ENCODE results near the gene VPS29.
"Not testable (repeated sequence)": the region's sequence is repeated elsewhere in the genome, so short reads cannot be mapped to it uniquely, and the experiment has no call there.

VPS29 gene

DNA sequence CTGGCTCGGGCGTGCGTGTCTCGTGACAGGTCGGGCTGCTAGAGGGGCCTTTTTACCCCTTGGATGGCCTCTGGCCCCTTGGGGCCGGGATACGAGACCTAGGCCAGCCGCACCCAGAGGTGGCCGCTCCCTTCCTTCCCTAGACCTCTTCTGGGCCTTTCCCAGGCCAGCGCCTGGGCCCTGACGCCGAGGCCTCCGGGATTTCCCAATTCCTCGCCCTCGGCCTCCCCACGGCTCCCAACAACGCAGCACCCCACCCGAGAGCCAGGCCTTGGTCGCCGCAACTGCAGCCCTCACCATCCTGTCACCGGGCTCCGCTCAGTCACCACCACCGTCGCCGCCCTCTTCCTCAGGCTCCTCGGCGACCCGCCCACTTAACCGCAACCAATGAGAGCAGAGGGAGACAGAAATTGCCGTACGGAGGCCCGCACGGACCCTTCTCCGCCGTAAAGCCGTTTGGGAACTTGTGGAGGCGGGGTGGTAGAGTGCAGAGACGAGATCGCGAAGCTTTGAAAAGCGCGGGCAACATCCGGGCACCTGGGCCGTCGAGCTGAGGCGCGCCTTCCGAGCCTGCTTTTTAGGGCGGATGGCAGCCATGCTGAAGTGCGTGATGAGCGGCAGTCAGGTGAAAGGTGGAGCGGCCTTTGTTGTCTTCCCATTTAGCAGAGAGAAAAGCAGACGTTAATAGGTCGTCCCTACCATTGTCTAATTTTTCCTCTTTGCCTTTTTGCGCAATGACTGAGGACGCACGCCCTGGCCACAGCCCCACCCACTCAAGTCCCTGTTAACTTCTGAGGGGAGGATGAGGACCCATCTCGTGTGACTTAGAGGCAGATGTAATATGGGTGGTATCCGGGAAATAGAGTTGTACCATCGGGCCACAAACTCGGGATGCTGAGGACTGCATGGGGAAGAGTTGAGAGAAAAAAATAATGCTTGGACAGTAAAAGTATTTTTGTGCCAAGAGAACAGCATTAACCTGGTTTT lies at the start of gene VPS29, which contains the start of gene RAD9B:
Gene VPS29 (minus strand): TSS at position 360 of the 987 bp plus-strand sequence. CDS start 60 bp downstream, at position 300.
Gene RAD9B (plus strand): TSS at position 580 of the 987 bp plus-strand sequence. CDS start 7 bp downstream, at position 587.
- no peaks in the 10 kb centered on the region for H3K27me3 ChIP-seq (ENCODE audit: insufficient read depth, low read length)
- H3K4me3 ChIP-seq (ENCODE audit: low read length), result peak within 1 kb of the TSS; percentile 69
- H3K36me3 ChIP-seq (ENCODE audit: insufficient read depth, low read length), result peaks cover 8% of the 10 kb centered on the region
- peak within 1 kb of the TSS; percentile 63 for H2AFZ ChIP-seq (ENCODE audit: low read depth, low read length)
- no peaks in the 10 kb centered on the region for H3K9me3 ChIP-seq (ENCODE audit: low read length)
- H3K4me1 ChIP-seq (ENCODE audit: insufficient read depth, low read length), result peaks cover 15% of the 10 kb centered on the region

DNA sequence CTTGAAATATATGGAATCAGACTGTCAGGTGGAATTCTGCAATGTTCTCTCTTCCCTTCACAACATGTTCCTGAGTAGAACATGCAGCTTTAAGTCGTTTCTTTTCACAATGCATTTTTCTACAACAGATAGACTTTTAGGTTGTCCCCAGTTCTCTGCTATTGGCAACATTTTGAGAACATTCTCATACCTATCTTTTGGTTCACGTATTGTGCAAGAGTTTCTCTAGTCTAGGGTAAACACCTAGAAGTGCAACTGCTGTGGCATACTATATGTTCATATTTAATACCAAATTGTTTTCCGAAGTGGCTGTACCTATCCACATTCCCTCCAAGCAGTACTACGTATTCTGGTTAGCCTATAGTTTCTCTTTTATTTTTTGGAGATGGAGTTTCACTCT lies 49.1 kb upstream of the VPS29 start:
- H2AFZ ChIP-seq (ENCODE audit: low read depth, low read length), result no peak overlapping the region
- no peaks in the 10 kb centered on the region for H3K27me3 ChIP-seq (ENCODE audit: insufficient read depth, low read length)
- H3K9me3 ChIP-seq (ENCODE audit: low read length), result no peaks in the 10 kb centered on the region
- no peak overlapping the region for H3K4me3 ChIP-seq (ENCODE audit: low read length)
- peaks cover 11% of the 10 kb centered on the region for H3K36me3 ChIP-seq (ENCODE audit: insufficient read depth, low read length)
- no peaks in the 10 kb centered on the region for H3K4me1 ChIP-seq (ENCODE audit: insufficient read depth, low read length)

DNA sequence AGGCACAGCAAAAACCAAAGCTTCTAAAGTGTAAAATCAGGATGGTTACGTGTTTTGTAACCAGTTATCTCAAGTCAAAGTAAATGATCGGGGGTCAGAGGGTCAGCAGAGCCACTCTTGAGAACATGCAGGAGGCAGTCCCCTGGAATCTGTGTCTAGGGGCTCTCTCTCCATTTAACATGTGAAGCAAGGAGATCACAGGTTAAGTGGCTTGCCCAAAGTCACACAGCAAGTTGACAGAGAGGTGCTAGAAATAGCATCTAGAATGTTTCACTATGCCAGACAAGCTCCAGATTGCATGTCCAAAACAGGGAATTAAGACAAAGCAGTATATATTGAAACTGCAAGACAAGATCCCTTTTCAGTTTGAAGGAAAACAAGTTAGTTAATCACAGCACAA lies 47.8 kb upstream of the VPS29 start:
- Histone ChIP-seq H3K27me3 (ENCODE audit: insufficient read depth, low read length) (no peaks in the 10 kb centered on the region), H3K4me1 (ENCODE audit: insufficient read depth, low read length) (no peaks in the 10 kb centered on the region), H3K4me3 (ENCODE audit: low read length) (no peak overlapping the region), H3K9me3 (ENCODE audit: low read length) (no peaks in the 10 kb centered on the region), H2AFZ (ENCODE audit: low read depth, low read length) (no peak overlapping the region), H3K36me3 (ENCODE audit: insufficient read depth, low read length) (peaks cover 19% of the 10 kb centered on the region)

DNA sequence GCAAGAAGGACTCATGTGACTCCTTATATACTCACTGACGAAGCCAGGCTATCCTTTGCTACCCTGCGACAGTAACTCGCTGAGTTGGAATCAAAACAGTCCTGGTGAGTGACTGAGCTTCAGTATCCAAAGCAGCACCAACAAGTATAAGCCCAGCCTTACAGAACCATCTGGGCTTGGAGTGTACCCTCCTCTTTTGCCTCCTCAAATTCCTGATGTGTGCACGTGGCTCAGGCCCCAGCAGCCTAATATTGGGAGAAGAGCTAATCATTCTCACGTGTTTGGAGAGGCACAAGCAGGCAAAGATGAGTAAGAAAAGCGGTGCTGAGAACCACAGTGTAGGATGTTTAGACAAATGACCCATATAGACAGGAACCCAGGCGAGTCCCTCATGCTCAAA lies 46.8 kb upstream of the VPS29 start:
- no peak overlapping the region for H2AFZ ChIP-seq (ENCODE audit: low read depth, low read length)
- no peaks in the 10 kb centered on the region for H3K4me1 ChIP-seq (ENCODE audit: insufficient read depth, low read length)
- peaks cover 19% of the 10 kb centered on the region for H3K36me3 ChIP-seq (ENCODE audit: insufficient read depth, low read length)
- H3K27me3 ChIP-seq (ENCODE audit: insufficient read depth, low read length), result no peaks in the 10 kb centered on the region
- H3K9me3 ChIP-seq (ENCODE audit: low read length), result no peaks in the 10 kb centered on the region
- H3K4me3 ChIP-seq (ENCODE audit: low read length), result no peak overlapping the region

DNA sequence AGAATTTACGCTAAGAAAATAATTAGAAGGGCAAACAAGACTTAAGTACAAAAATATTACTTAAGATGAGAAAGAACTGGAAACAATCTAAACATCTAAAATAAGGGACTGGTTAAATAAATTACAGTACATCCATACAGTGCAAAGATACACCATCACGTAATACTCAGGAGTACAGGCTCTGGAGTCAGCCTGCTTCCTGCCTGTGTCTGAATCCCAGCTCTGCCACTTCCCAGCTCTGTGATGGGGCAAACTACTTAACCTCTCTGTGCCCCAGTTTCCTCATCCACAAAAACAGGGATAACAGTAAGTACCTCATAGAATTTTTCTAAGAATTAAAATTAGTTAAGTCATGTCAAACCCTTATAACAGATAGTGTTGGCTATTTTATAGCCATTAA lies 45.2 kb upstream of the VPS29 start:
- Histone ChIP-seq H2AFZ (ENCODE audit: low read depth, low read length) (no peak overlapping the region), H3K36me3 (ENCODE audit: insufficient read depth, low read length) (peaks cover 24% of the 10 kb centered on the region), H3K4me3 (ENCODE audit: low read length) (no peak overlapping the region), H3K4me1 (ENCODE audit: insufficient read depth, low read length) (no peaks in the 10 kb centered on the region), H3K27me3 (ENCODE audit: insufficient read depth, low read length) (no peaks in the 10 kb centered on the region), H3K9me3 (ENCODE audit: low read length) (no peaks in the 10 kb centered on the region)

DNA sequence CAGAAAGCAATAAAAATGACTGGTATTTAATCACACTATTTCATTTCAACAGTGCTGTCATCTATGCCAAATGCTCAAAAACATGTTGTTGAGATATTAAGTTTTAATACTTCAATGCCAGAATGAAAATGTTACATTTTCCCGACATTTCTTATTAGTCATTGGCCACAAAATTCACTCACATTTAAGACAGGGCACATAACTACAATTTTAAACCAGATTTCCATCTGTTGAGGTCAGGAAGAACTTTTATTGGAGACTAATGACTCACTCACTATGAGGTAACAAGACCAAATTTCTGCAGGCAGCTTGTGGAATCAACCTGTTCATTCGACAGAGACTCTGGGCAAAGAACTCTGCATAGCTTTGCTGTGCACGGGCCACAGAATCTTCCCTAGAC lies 44.4 kb upstream of the VPS29 start:
- Histone ChIP-seq H3K4me3 (ENCODE audit: low read length) (no peak overlapping the region), H3K9me3 (ENCODE audit: low read length) (no peaks in the 10 kb centered on the region), H3K36me3 (ENCODE audit: insufficient read depth, low read length) (peaks cover 20% of the 10 kb centered on the region), H2AFZ (ENCODE audit: low read depth, low read length) (no peak overlapping the region), H3K27me3 (ENCODE audit: insufficient read depth, low read length) (no peaks in the 10 kb centered on the region), H3K4me1 (ENCODE audit: insufficient read depth, low read length) (no peaks in the 10 kb centered on the region)

DNA sequence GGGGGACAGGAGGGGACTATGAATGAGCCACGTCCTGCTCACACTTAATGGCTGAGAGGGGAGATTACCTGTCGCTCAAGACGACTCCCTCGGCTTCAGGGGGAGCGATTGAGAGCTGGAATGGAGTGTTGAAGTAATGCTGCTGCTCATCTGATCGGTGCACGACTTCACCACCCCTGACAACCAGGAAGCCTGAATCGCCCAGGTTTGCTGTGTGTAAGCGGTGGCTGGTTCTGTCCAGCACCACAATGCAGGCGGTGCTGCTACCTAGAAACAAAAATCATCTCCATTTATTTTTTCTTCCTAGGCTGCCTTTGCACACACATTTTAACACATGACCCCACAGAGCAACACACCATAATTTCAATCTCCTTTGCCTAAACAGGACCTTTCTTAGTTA lies 43.9 kb upstream of the VPS29 start:
- no peak overlapping the region for H2AFZ ChIP-seq (ENCODE audit: low read depth, low read length)
- no peak overlapping the region for H3K4me3 ChIP-seq (ENCODE audit: low read length)
- H3K27me3 ChIP-seq (ENCODE audit: insufficient read depth, low read length), result no peaks in the 10 kb centered on the region
- no peaks in the 10 kb centered on the region for H3K9me3 ChIP-seq (ENCODE audit: low read length)
- H3K4me1 ChIP-seq (ENCODE audit: insufficient read depth, low read length), result no peaks in the 10 kb centered on the region
- peaks cover 16% of the 10 kb centered on the region for H3K36me3 ChIP-seq (ENCODE audit: insufficient read depth, low read length)

DNA sequence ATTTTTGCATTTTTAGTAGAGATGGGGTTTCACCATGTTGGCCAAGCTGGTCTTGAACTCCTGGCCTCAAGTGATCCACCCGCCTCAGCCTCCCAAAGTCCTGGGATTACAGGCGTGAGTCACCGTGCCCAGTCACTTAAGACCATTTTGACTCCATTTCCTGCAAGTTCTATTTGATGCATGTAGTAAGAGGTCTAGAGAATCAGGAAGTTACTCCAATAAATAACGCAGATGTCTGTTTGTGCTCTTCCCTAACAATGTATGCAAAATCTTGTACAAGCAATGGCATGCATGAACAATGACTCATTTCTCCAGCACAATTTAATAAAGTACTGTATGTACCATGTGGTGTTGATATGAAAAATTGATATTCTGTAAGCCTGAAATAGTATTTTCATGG lies 43.3 kb upstream of the VPS29 start:
- not testable (repeated sequence) for H2AFZ ChIP-seq (ENCODE audit: low read depth, low read length); H3K4me1 ChIP-seq (ENCODE audit: insufficient read depth, low read length); H3K27me3 ChIP-seq (ENCODE audit: insufficient read depth, low read length); H3K9me3 ChIP-seq (ENCODE audit: low read length); H3K4me3 ChIP-seq (ENCODE audit: low read length)
- peaks cover 16% of the 10 kb centered on the region for H3K36me3 ChIP-seq (ENCODE audit: insufficient read depth, low read length)

DNA sequence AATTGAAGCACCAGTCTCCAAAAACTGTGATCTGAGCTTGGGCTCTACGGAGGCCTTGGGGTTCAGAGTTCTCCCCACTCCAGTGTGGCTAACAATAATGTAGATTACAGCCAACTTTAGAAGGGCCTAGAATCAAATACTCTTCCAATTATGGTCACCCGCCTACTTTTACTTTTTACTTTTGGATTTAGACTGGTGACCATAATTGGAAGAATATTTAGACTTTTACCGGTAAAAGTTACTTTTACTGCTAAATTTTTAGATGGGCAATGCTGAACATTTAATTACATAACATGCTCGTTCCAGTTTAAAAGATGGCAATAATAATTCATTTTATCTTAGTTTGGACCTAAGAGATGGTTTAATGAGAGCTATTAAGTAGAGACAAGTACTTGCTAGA lies 42.1 kb upstream of the VPS29 start:
- Histone ChIP-seq H3K9me3 (ENCODE audit: low read length) (no peaks in the 10 kb centered on the region), H3K36me3 (ENCODE audit: insufficient read depth, low read length) (peaks cover 19% of the 10 kb centered on the region), H3K27me3 (ENCODE audit: insufficient read depth, low read length) (no peaks in the 10 kb centered on the region), H3K4me3 (ENCODE audit: low read length) (no peak overlapping the region), H3K4me1 (ENCODE audit: insufficient read depth, low read length) (no peaks in the 10 kb centered on the region), H2AFZ (ENCODE audit: low read depth, low read length) (no peak overlapping the region)

DNA sequence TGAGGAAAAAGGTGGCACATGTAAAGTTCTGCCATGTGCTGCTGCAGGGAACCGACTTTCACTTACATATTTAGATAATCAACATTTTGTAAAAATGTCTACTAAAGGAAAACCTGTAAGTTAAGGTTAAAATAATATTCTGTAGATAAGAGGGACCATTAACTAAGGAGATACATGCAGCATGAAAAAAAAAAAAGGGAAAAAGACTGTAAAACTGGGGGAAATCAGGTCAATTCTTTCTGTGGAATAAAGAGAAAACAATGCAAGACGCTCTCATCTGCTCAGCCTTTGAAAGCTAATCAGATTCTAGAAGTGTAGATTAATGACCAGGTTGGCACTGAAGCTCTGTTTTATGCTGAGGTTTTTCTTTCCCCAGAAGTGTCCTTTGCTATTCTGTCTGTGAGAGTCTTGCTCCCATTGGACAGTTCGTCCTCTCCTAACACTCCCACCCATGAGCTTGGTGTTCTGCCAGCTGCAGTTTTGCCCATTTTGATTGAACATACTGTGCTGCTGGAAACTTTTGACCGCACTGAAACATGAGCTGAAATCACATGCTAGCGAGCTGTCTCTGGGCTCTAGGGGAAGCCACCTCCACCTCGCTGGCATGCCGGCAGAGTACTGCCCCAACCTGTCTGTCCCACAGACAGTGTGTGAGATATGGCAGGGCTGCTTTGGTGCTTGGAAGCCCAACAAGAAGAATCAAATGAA lies 41.5 kb upstream of the VPS29 start:
- Histone ChIP-seq H3K27me3 (ENCODE audit: insufficient read depth, low read length) (no peaks in the 10 kb centered on the region), H3K4me1 (ENCODE audit: insufficient read depth, low read length) (no peaks in the 10 kb centered on the region), H2AFZ (ENCODE audit: low read depth, low read length) (no peak overlapping the region), H3K9me3 (ENCODE audit: low read length) (no peaks in the 10 kb centered on the region), H3K36me3 (ENCODE audit: insufficient read depth, low read length) (peaks cover 22% of the 10 kb centered on the region), H3K4me3 (ENCODE audit: low read length) (no peak overlapping the region)

DNA sequence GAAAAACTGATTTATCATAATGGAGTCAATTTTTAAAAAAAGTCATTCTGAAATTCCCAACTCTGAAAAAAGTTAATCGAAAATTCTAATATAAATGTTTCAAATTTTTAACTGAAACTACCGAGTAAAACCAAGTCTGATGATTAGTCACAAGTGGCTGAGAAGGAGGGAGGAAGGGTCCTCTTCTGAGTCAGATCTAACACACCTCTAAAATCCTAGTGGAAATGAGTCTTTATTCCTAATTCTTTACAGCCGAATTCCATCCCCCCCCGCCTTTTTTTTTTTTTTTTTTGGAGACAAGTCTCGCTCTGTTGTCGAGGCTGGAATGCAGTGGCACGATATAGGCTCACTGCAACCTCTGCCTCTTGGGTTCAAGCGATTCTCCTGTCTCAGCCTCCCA lies 38.1 kb upstream of the VPS29 start:
- H3K4me1 ChIP-seq (ENCODE audit: insufficient read depth, low read length), result no peaks in the 10 kb centered on the region

DNA sequence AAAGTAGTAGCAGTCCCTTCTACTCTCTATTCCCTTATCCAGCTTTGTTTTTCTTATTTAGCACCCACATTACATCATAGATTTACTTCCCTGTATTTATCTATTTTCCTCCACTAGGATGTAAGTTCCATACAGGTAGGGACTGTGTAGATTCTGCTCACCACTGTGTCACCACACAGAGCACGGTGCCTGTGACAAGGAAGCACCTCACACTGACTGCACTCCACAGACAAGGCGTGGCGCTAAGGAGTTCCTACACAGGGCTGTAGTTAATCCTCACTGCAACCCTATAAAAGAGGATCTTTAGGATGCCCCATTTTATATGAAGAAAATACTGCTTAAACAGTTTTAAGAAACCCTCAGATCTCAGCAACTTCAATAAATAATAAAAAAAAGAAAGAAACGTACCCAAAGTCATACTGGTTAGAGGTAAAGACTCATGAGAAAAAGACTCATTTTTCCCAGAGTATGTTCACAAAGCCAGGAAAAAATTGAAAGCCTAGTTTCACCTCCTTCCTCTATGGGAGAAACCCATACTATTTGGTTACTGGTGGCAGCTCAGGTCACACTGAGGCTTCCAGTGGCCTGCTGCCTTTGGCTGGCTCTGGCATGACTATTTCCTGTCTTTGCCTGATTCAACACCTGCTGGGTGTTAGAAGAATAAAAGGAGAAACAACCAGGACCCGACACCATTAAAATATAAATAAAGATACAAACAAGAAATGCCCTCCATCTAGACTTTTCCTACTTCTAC lies 37.1 kb upstream of the VPS29 start:
- H3K9me3 ChIP-seq (ENCODE audit: low read length), result no peaks in the 10 kb centered on the region
- no peak overlapping the region for H2AFZ ChIP-seq (ENCODE audit: low read depth, low read length)
- no peaks in the 10 kb centered on the region for H3K27me3 ChIP-seq (ENCODE audit: insufficient read depth, low read length)
- no peak overlapping the region for H3K4me3 ChIP-seq (ENCODE audit: low read length)
- peaks cover 41% of the 10 kb centered on the region for H3K36me3 ChIP-seq (ENCODE audit: insufficient read depth, low read length)
- no peaks in the 10 kb centered on the region for H3K4me1 ChIP-seq (ENCODE audit: insufficient read depth, low read length)

More for the DNA sequence above, 38.1 kb upstream of the VPS29 start:
- Histone ChIP-seq H3K9me3 (ENCODE audit: low read length) (no peaks in the 10 kb centered on the region), H3K4me3 (ENCODE audit: low read length) (no peak overlapping the region), H3K36me3 (ENCODE audit: insufficient read depth, low read length) (peaks cover 40% of the 10 kb centered on the region), H3K27me3 (ENCODE audit: insufficient read depth, low read length) (no peaks in the 10 kb centered on the region), H2AFZ (ENCODE audit: low read depth, low read length) (no peak overlapping the region)

Measured in neuron (in vitro differentiated cells).